HG02938 (cell line): ENCODE data around the gene PSAP.
A peak's percentile ranks its signal among the peaks of the same experiment; 100 is the strongest.

ENCODE experiments used
- ATAC-seq: cut with Tn5 transposase; IDR thresholded peaks from one replicate; pipeline ENCODE4 v1.9.1; 2021; ENCODE audit warnings: mild to moderate bottlenecking, moderate library complexity; ENCODE audit not compliant: unreplicated experiment

Gene PSAP

DNA sequence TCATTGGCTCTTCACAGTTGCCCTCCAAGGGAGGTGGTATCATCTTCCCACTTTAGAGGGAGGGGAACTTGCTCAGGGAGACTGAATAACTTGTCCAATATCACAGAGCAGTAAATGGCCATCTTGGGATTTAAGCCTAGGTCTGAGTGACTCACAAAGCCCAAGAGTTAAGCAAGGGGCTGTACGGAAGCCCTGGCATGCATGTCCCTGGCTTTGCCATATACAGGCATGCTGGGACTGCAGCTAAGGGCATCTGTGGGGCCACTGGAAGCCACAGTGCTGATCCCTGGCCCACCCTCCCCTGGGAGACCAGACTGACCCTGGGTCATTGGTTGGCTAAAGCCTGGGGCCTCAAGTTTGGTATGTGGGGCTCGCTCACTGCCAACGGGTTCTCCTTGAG, 80.8 kb downstream of the PSAP start:
- ATAC-seq, result no peak

DNA sequence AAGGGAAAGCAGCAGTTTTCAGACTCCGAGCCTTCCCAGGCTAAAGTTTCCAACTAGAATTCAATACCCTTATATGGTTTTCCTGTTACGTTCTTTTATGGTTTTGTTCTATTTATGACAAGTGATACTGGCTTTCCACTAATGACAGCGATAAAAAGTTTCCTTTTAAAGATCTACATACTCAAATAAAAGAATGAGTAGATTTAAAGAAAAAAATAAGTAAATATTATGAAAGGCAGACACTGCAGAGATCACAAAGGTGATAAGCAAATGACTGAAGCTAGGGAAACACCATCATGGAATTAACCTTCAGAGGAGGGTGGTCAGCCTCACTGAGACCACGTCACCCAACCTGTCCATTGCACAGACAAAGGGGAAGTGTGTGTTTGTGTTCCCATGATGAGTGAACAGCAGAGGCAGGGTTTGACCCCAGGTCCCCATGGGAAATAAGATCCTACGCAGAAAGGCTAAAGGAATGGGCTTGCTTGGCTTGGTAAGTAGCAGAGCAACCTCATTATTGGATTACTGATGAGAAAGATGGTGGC, 81.7 kb downstream of the PSAP start:
- no peak for ATAC-seq

DNA sequence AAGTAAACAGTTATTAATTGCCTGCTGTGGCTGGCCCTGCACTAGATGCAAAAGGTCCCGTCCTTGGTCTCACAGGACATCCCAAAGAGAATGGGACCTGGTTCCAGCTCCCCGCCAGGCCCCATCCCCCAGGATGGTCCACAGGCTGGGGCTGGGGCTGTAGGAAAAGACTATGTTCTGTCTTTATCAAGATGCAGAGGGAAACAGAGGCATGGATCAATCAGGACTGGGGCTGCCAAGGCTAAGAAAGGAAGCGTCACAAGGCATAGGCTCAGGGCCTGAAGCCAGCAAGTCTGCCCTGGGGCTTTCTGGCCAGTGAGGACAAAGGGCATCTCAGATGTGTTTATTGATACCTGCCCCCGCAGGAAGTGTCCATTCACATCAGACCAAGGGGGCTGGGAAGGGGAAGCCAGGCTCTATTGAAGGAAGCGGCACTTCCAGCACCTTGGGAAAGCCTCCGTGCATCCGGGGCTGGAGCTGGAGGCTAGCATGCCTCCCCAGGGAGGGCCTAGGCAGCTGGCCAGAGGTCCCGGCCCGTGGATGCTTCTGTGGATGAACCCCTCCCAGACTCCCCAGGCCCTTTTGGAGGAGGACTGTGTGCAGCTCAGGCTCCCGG, 83.5 kb downstream of the PSAP start:
- ATAC-seq, result no peak

DNA sequence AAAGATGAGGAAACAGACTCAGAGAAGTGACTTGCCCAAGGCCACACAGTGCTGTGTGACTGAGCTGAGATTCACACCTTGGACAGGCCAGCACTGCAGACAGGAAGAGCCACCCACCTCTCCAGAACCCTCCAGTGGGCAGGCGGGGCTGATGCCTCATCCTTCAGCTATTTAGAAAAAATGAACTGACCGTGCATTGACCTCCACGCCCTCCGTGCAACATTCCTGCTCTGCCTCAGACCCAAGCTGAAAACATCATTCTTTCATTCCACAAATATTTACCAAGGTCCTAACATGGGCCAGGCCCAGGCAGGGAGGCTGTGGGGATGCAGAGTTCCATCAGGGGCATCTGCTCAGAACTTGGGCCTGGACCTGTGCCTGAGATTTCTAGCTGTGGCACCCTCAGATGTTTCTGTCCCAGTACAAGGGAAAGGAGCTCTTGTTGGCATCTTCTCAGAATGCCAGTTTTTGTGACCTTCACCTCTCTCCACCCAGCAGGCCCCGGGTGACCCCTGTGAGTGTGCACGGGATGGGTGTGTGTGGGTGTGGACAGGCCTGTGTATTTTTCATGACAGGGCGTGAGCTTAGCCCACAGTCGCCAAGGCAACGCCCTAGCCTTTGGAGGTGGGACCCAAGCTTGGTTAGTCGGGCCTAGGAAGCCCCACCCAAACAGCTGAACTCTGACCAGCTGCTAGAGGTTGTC, 84.2 kb downstream of the PSAP start:
- peak; percentile 27 for ATAC-seq
